GM12872 (cell line): ENCODE results near the gene PDE4D.

Experiments used
- CTCF ChIP-seq: IDR thresholded peaks from 3 replicates; pipeline ENCODE4 v1.5.1; 2011; ENCODE audit warnings: low read depth, mild to moderate bottlenecking, low read length, moderate library complexity; ENCODE audit not compliant: insufficient read depth

PDE4D gene

GRCh38 chr5:58983526-58984452, 909.7 kb downstream of the PDE4D start:
- TF ChIP-seq CTCF = no peak

- TF ChIP-seq CTCF = no peak
Observed at GRCh38 chr5:58980890-58981289, 912.6 kb downstream of the PDE4D start.

- TF ChIP-seq CTCF = no peak
Observed at GRCh38 chr5:58979090-58979489, 914.4 kb downstream of the PDE4D start.

GRCh38 chr5:58974601-58975000, 918.9 kb downstream of the PDE4D start:
- TF ChIP-seq CTCF = no peak

GRCh38 chr5:58974083-58974482, 919.4 kb downstream of the PDE4D start:
- no peak for TF ChIP-seq CTCF

- no peak for TF ChIP-seq CTCF
Observed at GRCh38 chr5:58972301-58972700, 921.2 kb downstream of the PDE4D start.

- TF ChIP-seq CTCF = no peak
Observed at GRCh38 chr5:58970766-58971165, 922.8 kb downstream of the PDE4D start.
